BLaER1 treated with 17β-estradiol and CSF1 and Interleukin-3, amounts not matched to agents 10 nM and 100 nM (cell line): ENCODE measurements around the gene SLCO3A1.

Source experiments
- H3K27ac ChIP-seq, 11 experiments: shearing (Covaris generic); formaldehyde crosslinking; 2 replicates each; pipeline ENCODE4 v1.8.1; 2022
- H3K27me3 ChIP-seq, 11 experiments: shearing (Covaris generic); formaldehyde crosslinking; 2 replicates each; pipeline ENCODE4 v1.8.1; 2022
- H3K36me3 ChIP-seq, 11 experiments: shearing (Covaris generic); formaldehyde crosslinking; 2 replicates each; pipeline ENCODE4 v1.8.1; 2022
- H3K4me1 ChIP-seq, 10 experiments: shearing (Covaris generic); formaldehyde crosslinking; 2 replicates each; pipeline ENCODE4 v1.8.1; 2022
- H3K4me2 ChIP-seq, 11 experiments: shearing (Covaris generic); formaldehyde crosslinking; 2 replicates each; pipeline ENCODE4 v1.8.1; 2022
- H3K4me3 ChIP-seq, 10 experiments: shearing (Covaris generic); formaldehyde crosslinking; 2 replicates each; pipeline ENCODE4 v1.8.1; 2022
- H3K9ac ChIP-seq, 11 experiments: shearing (Covaris generic); formaldehyde crosslinking; 2 replicates each; pipeline ENCODE4 v1.8.1; 2022
- H3K9me3 ChIP-seq, 11 experiments: shearing (Covaris generic); formaldehyde crosslinking; replicated peaks in 1 of 11; 2 replicates each; pipeline ENCODE4 v1.8.1; 2022
- H4K20me1 ChIP-seq, 11 experiments: shearing (Covaris generic); formaldehyde crosslinking; 2 replicates each; pipeline ENCODE4 v1.8.1; 2022
- Cebpa-rat ChIP-seq, 11 experiments: shearing (Covaris generic); IDR thresholded peaks; 2 replicates each; pipeline ENCODE4 v1.8.1; 2022

SLCO3A1 gene

DNA sequence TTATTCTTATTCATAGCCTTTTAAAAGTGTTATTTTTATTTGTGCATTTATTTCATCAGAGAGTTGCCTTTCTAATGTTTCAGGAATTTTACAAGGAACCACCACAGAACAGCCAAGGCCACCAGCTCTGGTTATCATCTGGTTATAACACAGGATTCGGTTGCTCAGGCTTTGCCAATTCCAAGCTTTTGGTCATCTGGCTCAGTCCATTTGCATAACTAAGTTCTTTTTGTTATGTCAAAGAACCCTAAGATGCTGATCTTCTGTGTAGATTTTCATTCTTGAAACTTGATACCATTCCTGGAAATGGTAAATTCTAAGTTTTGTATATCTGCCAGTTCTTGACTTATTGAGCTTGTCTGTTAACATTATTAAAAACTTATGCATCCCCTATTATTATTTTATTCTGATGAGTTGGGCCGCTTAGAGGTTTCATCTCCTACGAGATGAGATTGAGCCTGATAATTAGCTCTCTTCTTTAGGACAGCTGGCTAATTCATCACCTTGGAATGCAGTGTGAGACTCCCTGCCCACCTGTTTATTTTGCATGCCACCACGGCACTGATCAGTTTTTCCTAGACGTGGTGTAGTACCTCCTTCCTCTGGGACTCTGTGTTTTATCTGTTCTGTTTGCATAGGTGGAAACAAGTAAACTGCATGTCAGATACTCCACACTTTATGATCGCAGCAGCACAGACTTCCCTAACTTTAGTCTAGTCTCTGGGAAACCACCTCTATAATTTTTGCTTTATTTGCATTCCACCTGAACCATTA, 264.8 kb downstream of the SLCO3A1 start:
- Histone ChIP-seq H3K4me2 (no peak overlapping the region), H3K27me3 (no peaks in the 10 kb centered on the region), H4K20me1 (no peaks in the 10 kb centered on the region), H3K4me3 (no peak overlapping the region), H3K9ac (no peak overlapping the region), H3K27ac (no peak overlapping the region), H3K4me1 (peaks cover 0 to 7% (median 0%) of the 10 kb centered on the region in 10 experiments; a peak in 2 of 20 replicates), H3K9me3 (peaks cover 0 to 8% (median 0%) of the 10 kb centered on the region in 11 experiments; a peak in 6 of 22 replicates), H3K36me3 (peaks cover 0 to 53% (median 8%) of the 10 kb centered on the region in 11 experiments; a peak in 11 of 22 replicates)
- no peak for TF ChIP-seq Cebpa-rat (IDR thresholded peaks at IDR 0.05)

DNA sequence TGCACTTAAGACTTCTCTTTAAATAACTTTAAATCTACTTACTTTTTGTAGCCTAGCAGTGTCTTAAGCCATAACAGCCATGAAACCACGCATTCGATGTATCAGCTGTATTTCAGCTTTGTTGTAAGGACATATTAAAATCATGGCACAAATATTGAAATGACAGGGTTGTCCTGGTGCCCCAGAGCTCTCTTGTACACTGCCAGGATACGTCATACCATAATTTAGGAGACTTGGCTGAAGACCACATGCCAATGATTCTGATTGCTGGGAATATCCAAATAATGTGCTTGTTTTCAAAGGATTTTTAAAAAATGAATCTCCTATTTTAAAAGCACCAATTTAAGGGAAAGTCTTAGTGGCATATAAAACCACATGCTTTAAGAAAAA, 265.4 kb downstream of the SLCO3A1 start:
- H3K27me3 ChIP-seq: no peaks in the 10 kb centered on the region
- H3K36me3 ChIP-seq: peaks cover 0 to 54% (median 8%) of the 10 kb centered on the region in 11 experiments; a peak in 11 of 22 replicates
- H4K20me1 ChIP-seq: no peaks in the 10 kb centered on the region
- H3K9ac ChIP-seq: no peak overlapping the region
- H3K9me3 ChIP-seq: peaks cover 0 to 8% (median 0%) of the 10 kb centered on the region in 11 experiments; a peak in 6 of 22 replicates
- H3K27ac ChIP-seq: no peak overlapping the region
- no peak overlapping the region for H3K4me3 ChIP-seq
- no peak overlapping the region for H3K4me2 ChIP-seq
- peaks cover 0 to 7% (median 0%) of the 10 kb centered on the region in 10 experiments; a peak in 2 of 20 replicates for H3K4me1 ChIP-seq
- no peak for TF ChIP-seq Cebpa-rat (IDR thresholded peaks at IDR 0.05)

DNA sequence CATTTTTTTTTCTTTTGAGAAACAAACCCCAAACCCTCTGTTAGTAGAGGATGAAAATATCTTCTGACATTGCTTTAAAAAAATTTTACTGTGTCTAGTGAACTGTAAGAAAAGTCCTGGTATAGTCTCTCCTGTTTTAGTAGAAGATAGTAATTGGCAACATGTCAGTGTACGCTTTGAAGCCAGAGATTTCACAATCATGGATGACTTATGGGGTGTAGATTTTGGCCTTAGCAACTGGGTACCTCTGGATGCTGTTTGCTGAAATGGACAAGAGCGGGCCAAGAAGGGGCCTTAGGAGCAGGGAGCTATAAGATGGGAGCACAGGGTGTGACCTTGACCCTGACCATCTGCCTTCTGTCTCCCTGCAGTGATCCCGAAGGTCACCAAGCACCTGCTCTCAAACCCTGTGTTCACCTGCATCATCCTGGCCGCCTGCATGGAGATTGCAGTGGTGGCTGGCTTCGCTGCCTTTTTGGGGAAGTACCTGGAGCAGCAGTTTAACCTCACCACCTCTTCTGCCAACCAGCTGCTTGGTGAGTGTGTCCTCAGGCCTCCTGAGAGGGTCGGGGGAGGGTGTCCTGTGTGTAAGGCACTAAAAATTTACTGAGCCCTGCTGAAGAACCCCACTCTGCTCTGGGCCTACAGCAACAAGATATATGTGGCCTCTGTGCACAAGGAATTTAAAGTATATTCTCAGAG, 266.7 kb downstream of the SLCO3A1 start:
- Histone ChIP-seq H3K9ac (no peak overlapping the region), H4K20me1 (no peaks in the 10 kb centered on the region), H3K27me3 (no peaks in the 10 kb centered on the region), H3K9me3 (peaks cover 0 to 8% (median 0%) of the 10 kb centered on the region in 11 experiments; a peak in 6 of 22 replicates), H3K27ac (no peak overlapping the region), H3K4me1 (peaks cover 0 to 7% (median 0%) of the 10 kb centered on the region in 10 experiments; a peak in 2 of 20 replicates), H3K4me2 (no peak overlapping the region), H3K4me3 (no peak overlapping the region), H3K36me3 (peaks cover 0 to 52% (median 11%) of the 10 kb centered on the region in 11 experiments; a peak in 11 of 22 replicates)
- TF ChIP-seq Cebpa-rat (IDR thresholded peaks at IDR 0.05): no peak

DNA sequence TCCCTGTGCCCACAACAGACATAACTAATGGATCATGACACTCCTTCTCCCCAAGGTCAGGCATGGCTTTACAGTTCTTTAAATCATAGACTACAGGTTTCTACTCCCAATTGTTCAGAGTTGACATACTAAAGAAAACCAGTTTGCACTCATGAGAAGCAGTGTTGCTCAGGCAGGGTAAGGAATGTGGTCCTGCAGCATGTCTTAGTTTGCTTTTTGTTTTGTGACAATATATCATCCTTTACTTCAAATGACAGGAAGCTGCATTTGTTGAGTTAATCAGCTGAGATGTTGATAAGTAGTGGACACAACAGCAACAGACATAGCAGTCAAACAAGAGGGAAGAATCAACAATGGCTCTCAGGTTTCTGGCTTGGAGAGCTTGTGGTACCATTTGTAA, 267.5 kb downstream of the SLCO3A1 start:
- Histone ChIP-seq H3K27me3 (no peaks in the 10 kb centered on the region), H3K4me1 (peaks cover 0 to 7% (median 0%) of the 10 kb centered on the region in 10 experiments; a peak in 2 of 20 replicates), H3K4me3 (no peak overlapping the region), H3K4me2 (no peak overlapping the region), H3K27ac (no peak overlapping the region), H3K9ac (no peak overlapping the region), H4K20me1 (no peaks in the 10 kb centered on the region), H3K9me3 (peaks cover 0 to 8% (median 0%) of the 10 kb centered on the region in 11 experiments; a peak in 6 of 22 replicates), H3K36me3 (peaks cover 0 to 58% (median 11%) of the 10 kb centered on the region in 11 experiments; a peak in 12 of 22 replicates)
- no peak for TF ChIP-seq Cebpa-rat (IDR thresholded peaks at IDR 0.05)

DNA sequence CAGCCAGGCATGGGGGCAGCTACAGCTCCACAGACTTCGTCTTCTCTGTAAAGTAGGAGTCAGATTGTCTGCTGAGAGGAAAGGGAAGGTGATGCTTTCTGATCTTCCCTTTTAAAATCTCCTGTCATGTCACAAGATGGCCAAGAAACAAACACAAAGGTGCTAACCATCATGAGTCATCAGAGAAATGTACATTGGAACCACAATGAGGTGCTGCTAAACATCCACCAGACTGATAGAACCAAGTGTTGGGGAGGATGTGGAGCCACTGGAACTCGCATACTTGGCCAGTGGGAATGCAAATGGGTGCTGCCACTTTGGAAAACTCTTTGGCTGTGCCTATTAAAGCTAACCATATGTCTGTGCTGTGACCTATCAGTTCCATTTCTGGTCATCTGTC, 268.8 kb downstream of the SLCO3A1 start:
- no peak overlapping the region for H3K4me3 ChIP-seq
- no peak overlapping the region for H3K4me2 ChIP-seq
- H3K9me3 ChIP-seq: peaks cover 0 to 8% (median 0%) of the 10 kb centered on the region in 11 experiments; a peak in 6 of 22 replicates
- no peaks in the 10 kb centered on the region for H3K27me3 ChIP-seq
- no peak overlapping the region for H3K9ac ChIP-seq
- H4K20me1 ChIP-seq: no peaks in the 10 kb centered on the region
- H3K36me3 ChIP-seq: peaks cover 0 to 70% (median 11%) of the 10 kb centered on the region in 11 experiments; a peak in 13 of 22 replicates
- H3K27ac ChIP-seq: no peak overlapping the region
- TF ChIP-seq Cebpa-rat (IDR thresholded peaks at IDR 0.05): no peak
- no peaks in the 10 kb centered on the region for H3K4me1 ChIP-seq

DNA sequence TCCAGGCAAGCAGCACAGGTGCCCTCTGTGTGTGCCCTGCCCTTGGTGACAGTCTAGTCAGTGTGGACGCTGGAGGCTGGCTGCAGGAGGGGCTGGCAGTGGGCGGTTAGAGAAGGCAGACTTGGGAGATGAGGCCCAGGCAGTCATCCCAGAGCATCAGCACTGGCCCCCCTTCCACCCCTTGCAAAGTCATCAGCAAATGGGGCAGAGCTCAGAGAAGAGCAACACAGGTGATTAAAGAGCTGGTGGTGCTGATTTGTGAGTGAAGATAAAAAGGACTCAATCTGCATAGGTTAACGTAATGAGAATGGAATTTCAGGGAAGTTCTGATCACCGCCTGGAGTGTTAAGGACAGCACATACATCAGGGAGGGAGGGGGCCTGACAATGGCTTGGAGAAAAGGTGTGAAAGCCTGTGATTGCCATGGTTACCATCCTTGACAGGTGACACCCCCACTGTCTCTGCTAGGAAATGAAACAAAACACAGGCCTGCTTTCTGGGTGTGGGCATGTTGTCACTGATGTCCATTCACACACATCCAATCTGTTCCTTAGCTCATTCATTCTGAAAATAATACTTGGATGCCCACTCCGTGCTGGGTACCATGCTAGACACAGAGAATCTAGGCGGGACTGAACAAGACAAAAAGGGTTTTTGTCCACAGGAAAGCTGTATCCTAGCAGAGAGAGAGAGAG, 270.6 kb downstream of the SLCO3A1 start:
- TF ChIP-seq Cebpa-rat (IDR thresholded peaks at IDR 0.05): no peak
- Histone ChIP-seq H4K20me1 (no peaks in the 10 kb centered on the region), H3K27me3 (no peaks in the 10 kb centered on the region), H3K4me1 (no peaks in the 10 kb centered on the region), H3K36me3 (peaks cover 0 to 89% (median 14%) of the 10 kb centered on the region in 11 experiments; a peak in 14 of 22 replicates), H3K27ac (no peak overlapping the region), H3K9me3 (peaks cover 0 to 8% (median 0%) of the 10 kb centered on the region in 11 experiments; a peak in 6 of 22 replicates), H3K4me2 (no peak overlapping the region), H3K9ac (no peak overlapping the region), H3K4me3 (no peak overlapping the region)

DNA sequence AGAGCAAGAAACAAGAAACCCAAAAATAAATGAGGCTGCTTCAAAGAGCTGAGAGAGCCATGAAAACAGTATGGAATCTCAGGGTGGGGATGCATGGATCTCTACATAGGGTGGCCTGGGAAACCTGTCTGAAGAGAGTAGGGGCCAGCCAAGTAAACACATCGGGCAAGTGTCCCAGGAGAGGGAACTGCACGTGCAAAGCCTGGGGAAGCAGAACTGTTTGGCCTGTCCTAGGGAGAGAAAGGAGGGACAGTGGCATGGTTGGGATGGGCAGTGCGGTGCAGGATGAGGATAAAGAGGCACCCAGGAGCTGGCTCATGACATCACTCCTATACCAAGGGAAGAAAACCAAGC, 271.1 kb downstream of the SLCO3A1 start:
- no peak overlapping the region for H3K4me3 ChIP-seq
- no peaks in the 10 kb centered on the region for H3K4me1 ChIP-seq
- no peak overlapping the region for H3K4me2 ChIP-seq
- H4K20me1 ChIP-seq: no peaks in the 10 kb centered on the region
- H3K27me3 ChIP-seq: no peaks in the 10 kb centered on the region
- peaks cover 0 to 94% (median 14%) of the 10 kb centered on the region in 11 experiments; a peak in 14 of 22 replicates for H3K36me3 ChIP-seq
- no peak overlapping the region for H3K9ac ChIP-seq
- H3K27ac ChIP-seq: no peak overlapping the region
- H3K9me3 ChIP-seq: peaks cover 0 to 8% (median 0%) of the 10 kb centered on the region in 11 experiments; a peak in 6 of 22 replicates
- no peak for TF ChIP-seq Cebpa-rat (IDR thresholded peaks at IDR 0.05)

DNA sequence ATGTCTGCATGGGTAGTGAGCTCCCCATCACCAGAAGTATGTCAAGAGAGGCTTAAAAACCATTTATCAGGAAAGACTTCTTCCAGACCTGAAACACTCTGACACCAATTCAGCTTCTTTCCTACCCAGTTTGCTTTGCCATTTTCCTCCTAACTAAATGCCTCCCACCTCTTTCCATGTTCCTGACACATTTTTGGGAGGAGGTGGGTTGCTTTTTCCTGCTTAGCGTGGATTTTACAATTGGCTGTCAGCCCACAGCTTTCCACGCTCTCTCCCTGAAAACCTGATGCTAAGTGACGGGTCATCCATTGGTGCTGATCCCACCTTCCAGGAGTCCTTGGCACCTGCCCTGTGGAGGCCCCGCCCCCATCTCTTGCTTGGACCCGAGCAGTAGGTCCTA, 275.3 kb downstream of the SLCO3A1 start:
- no peak overlapping the region for H3K27ac ChIP-seq
- H3K9me3 ChIP-seq: no peaks in the 10 kb centered on the region
- no peaks in the 10 kb centered on the region for H4K20me1 ChIP-seq
- H3K4me3 ChIP-seq: no peak overlapping the region
- peaks cover 0 to 14% (median 10%) of the 10 kb centered on the region in 10 experiments; a peak in 12 of 20 replicates for H3K4me1 ChIP-seq
- TF ChIP-seq Cebpa-rat (IDR thresholded peaks at IDR 0.05): no peak
- H3K9ac ChIP-seq: no peak overlapping the region
- no peaks in the 10 kb centered on the region for H3K27me3 ChIP-seq
- peaks cover 0 to 66% (median 6%) of the 10 kb centered on the region in 11 experiments; a peak in 12 of 22 replicates for H3K36me3 ChIP-seq
- H3K4me2 ChIP-seq: no peak overlapping the region
